ENCODE measurements around the gene TMC7. TPM values are rescaled to one million over a fixed set of nuclear protein-coding genes. Genes with fewer than 3 reads are reported as not detected.
A peak's percentile ranks its signal among the peaks of the same experiment; 100 is the strongest.

The TMC7 gene
- total and polyA plus RNA-seq, 2 of the 13 experiments (the other 11 are each of a cell fraction or from before 2014, with no cell fraction given) = 1.2 to 5.1 TPM

DNA sequence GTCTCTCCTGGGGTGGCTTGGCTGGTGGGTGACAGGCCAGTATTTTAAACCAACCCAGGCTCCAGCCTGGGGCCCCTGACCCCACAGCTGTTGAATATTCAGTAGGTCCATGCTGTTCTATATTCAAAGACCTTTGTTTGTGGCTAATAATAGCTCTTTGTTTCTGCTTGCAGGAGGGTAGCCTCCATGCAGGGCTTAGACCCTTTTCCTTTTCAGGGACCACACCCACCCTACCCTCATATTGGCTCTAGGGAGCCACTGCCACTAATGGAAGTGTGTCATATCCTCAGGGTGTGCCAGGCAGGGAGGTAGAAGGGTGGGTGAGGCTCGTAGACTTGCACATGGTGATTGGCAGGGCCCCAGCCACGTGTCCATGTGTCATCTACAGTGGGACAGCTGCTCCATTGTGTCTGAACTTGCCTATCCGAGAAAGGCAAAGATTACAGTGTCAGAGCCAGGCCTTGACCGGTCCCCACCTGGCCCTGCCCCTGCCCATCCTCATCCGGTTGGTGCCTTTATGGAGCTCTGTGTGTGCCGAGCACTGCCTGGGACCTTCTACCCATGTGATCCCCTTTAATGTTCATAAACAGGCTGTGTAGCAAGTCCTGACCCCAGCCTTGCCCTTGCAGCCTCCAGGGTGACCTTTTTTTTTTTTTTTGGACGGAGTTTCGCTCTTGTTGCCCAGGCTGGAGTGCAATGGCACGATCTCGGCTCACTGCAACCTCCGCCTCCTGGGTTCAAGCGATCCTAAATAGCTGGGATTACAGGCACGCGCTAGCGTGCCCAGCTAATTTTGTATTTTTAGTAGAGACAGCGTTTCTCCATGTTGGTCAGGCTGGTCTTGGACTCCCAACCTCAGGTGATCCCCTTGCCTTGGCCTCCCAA, 22.1 kb downstream of the TMC7 start (continued):
- TF ChIP-seq MED1 (CRISPR knock-in tag; IDR thresholded peaks at IDR 0.05) = peak; percentile 96
- no peak for TF ChIP-seq ZBTB42 (CRISPR knock-in tag; IDR thresholded peaks at IDR 0.05)
- no peak for TF ChIP-seq MAFK (conservative IDR thresholded peaks at IDR 0.05 in 1 of 2, IDR thresholded peaks at IDR 0.05 in 1 of 2; ENCODE audit: low read length in 2 of 2)
- TF ChIP-seq CEBPG (CRISPR knock-in tag; IDR thresholded peaks at IDR 0.05) = peak; percentile 81
- TF ChIP-seq ZSCAN20 (CRISPR knock-in tag; IDR thresholded peaks at IDR 0.05; ENCODE audit: borderline replicate concordance) = no peak
- no peak for TF ChIP-seq NPAS2 (CRISPR knock-in tag; IDR thresholded peaks at IDR 0.05; ENCODE audit: borderline replicate concordance)
- TF ChIP-seq ZNF562 (CRISPR knock-in tag; IDR thresholded peaks at IDR 0.05; ENCODE audit: borderline replicate concordance) = no peak
- peak; percentile 75 for TF ChIP-seq ELF1 (CRISPR knock-in tag; IDR thresholded peaks at IDR 0.05)
- TF ChIP-seq RXRB (CRISPR knock-in tag; IDR thresholded peaks at IDR 0.05; ENCODE audit: borderline replicate concordance) = peak; percentile 96
- TF ChIP-seq, protein P1, sequence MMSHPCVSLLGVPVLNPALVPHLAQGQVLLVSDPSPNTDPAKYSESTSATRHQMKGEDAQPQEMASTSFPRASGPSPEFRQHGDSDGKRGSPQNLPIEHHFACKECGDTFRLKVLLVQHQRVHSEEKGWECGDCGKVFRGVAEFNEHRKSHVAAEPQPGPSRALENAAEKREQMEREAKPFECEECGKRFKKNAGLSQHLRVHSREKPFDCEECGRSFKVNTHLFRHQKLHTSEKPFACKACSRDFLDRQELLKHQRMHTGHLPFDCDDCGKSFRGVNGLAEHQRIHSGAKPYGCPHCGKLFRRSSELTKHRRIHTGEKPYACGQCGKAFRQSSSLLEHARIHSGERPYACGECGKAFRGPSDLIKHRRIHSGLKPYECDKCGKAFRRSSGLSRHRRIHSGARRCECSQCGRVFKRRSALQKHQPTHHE (CRISPR knock-in tag; IDR thresholded peaks at IDR 0.05; ENCODE audit: borderline replicate concordance) = no peak; the same call in 1 of the 2 replicates
- TF ChIP-seq, protein P2, sequence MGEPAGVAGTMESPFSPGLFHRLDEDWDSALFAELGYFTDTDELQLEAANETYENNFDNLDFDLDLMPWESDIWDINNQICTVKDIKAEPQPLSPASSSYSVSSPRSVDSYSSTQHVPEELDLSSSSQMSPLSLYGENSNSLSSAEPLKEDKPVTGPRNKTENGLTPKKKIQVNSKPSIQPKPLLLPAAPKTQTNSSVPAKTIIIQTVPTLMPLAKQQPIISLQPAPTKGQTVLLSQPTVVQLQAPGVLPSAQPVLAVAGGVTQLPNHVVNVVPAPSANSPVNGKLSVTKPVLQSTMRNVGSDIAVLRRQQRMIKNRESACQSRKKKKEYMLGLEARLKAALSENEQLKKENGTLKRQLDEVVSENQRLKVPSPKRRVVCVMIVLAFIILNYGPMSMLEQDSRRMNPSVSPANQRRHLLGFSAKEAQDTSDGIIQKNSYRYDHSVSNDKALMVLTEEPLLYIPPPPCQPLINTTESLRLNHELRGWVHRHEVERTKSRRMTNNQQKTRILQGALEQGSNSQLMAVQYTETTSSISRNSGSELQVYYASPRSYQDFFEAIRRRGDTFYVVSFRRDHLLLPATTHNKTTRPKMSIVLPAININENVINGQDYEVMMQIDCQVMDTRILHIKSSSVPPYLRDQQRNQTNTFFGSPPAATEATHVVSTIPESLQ (CRISPR knock-in tag; conservative IDR thresholded peaks at IDR 0.05) = no peak
- TF ChIP-seq ZNF883 (CRISPR knock-in tag; IDR thresholded peaks at IDR 0.05; ENCODE audit: not compliant biosample characterization) = peak; percentile 56
- TF ChIP-seq ZNF460 (CRISPR knock-in tag; IDR thresholded peaks at IDR 0.05; ENCODE audit: borderline replicate concordance) = peak; percentile 31; the same call in 1 of the 2 replicates
- 0 out of 2 replicates have a peak, but pooled peaks have one; percentile 78 for TF ChIP-seq ZFP37 (CRISPR knock-in tag; IDR thresholded peaks at IDR 0.05; ENCODE audit: borderline replicate concordance)
- TF ChIP-seq SIX4 (CRISPR knock-in tag; IDR thresholded peaks at IDR 0.05) = peak; percentile 82
- peak; percentile 90 for TF ChIP-seq FOXK1 (CRISPR knock-in tag; IDR thresholded peaks at IDR 0.05; ENCODE audit: borderline replicate concordance, low read depth)
- TF ChIP-seq, protein P3, sequence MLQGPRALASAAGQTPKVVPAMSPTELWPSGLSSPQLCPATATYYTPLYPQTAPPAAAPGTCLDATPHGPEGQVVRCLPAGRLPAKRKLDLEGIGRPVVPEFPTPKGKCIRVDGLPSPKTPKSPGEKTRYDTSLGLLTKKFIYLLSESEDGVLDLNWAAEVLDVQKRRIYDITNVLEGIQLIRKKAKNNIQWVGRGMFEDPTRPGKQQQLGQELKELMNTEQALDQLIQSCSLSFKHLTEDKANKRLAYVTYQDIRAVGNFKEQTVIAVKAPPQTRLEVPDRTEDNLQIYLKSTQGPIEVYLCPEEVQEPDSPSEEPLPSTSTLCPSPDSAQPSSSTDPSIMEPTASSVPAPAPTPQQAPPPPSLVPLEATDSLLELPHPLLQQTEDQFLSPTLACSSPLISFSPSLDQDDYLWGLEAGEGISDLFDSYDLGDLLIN (CRISPR knock-in tag; IDR thresholded peaks at IDR 0.05; ENCODE audit: borderline replicate concordance) = no peak
- TF ChIP-seq ZNF24 (IDR thresholded peaks at IDR 0.05) = no peak
- TF ChIP-seq CBX1 (IDR thresholded peaks at IDR 0.05; ENCODE audit: low read depth) = peak; percentile 83
- no peak for TF ChIP-seq HNF4G (IDR thresholded peaks at IDR 0.05; ENCODE audit: borderline replicate concordance, low read depth, low read length)
- peak; percentile 79; the same call in 1 of the 2 replicates for TF ChIP-seq HNF4G (CRISPR knock-in tag; IDR thresholded peaks at IDR 0.05; ENCODE audit: borderline replicate concordance, low read depth)
- TF ChIP-seq, protein P4, sequence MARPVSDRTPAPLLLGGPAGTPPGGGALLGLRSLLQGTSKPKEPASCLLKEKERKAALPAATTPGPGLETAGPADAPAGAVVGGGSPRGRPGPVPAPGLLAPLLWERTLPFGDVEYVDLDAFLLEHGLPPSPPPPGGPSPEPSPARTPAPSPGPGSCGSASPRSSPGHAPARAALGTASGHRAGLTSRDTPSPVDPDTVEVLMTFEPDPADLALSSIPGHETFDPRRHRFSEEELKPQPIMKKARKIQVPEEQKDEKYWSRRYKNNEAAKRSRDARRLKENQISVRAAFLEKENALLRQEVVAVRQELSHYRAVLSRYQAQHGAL (CRISPR knock-in tag; IDR thresholded peaks at IDR 0.05; ENCODE audit: not compliant biosample characterization) = no peak
- TF ChIP-seq FOXA3 (CRISPR knock-in tag; IDR thresholded peaks at IDR 0.05) = peak; percentile 89
- TF ChIP-seq ZNF569 (CRISPR knock-in tag; IDR thresholded peaks at IDR 0.05; ENCODE audit: borderline replicate concordance) = no peak
